Measurements from ENCODE around the gene NKX6-2.
"Not testable (repeated sequence)": the region's sequence is repeated elsewhere in the genome, so short reads cannot be mapped to it uniquely, and the experiment has no call there.

NKX6-2 gene

GRCh38 chr10:132802048-132802447 lies 16.1 kb upstream of the NKX6-2 start:
- Mint-ChIP-seq H3K36me3 (ENCODE audit: insufficient read depth) (no peaks in the 10 kb centered on the region), H3K27ac (ENCODE audit: low read depth) (no peak overlapping the region), H3K4me1 (no peaks in the 10 kb centered on the region), H3K9me3 (no peaks in the 10 kb centered on the region), H3K4me3 (no peak overlapping the region), H3K27me3 (no peaks in the 10 kb centered on the region)
- DNase-seq (ENCODE audit: low spot score in 2 of 2): no peak
- no peak for ATAC-seq (replicated peaks; ENCODE audit: extremely low read depth, poor library complexity, severe bottlenecking)

- H3K27ac Mint-ChIP-seq (ENCODE audit: low read depth): no peak overlapping the region
- H3K4me3 Mint-ChIP-seq: no peak overlapping the region
- DNase-seq (ENCODE audit: low spot score in 2 of 2) (no peak), ATAC-seq (replicated peaks; ENCODE audit: extremely low read depth, poor library complexity, severe bottlenecking) (no peak)
- no peaks in the 10 kb centered on the region for H3K27me3 Mint-ChIP-seq
- H3K36me3 Mint-ChIP-seq (ENCODE audit: insufficient read depth): no peaks in the 10 kb centered on the region
- no peaks in the 10 kb centered on the region for H3K9me3 Mint-ChIP-seq
- H3K4me1 Mint-ChIP-seq: no peaks in the 10 kb centered on the region
Observed at GRCh38 chr10:132799865-132800264, 13.9 kb upstream of the NKX6-2 start.

- H3K27ac Mint-ChIP-seq (ENCODE audit: low read depth): no peak overlapping the region
- no peak overlapping the region for H3K4me3 Mint-ChIP-seq
- ATAC-seq (replicated peaks; ENCODE audit: extremely low read depth, poor library complexity, severe bottlenecking): no peak
- no peak for DNase-seq (ENCODE audit: low spot score in 2 of 2)
- no peaks in the 10 kb centered on the region for H3K27me3 Mint-ChIP-seq
- no peaks in the 10 kb centered on the region for H3K36me3 Mint-ChIP-seq (ENCODE audit: insufficient read depth)
- H3K9me3 Mint-ChIP-seq: no peaks in the 10 kb centered on the region
- no peaks in the 10 kb centered on the region for H3K4me1 Mint-ChIP-seq
Observed at GRCh38 chr10:132798876-132799275, 12.9 kb upstream of the NKX6-2 start.

- no peaks in the 10 kb centered on the region for H3K9me3 Mint-ChIP-seq
- H3K4me3 Mint-ChIP-seq: no peak overlapping the region
- H3K4me1 Mint-ChIP-seq: no peaks in the 10 kb centered on the region
- no peaks in the 10 kb centered on the region for H3K27me3 Mint-ChIP-seq
- H3K36me3 Mint-ChIP-seq (ENCODE audit: insufficient read depth): no peaks in the 10 kb centered on the region
- no peak for DNase-seq (ENCODE audit: low spot score in 2 of 2)
- no peak overlapping the region for H3K27ac Mint-ChIP-seq (ENCODE audit: low read depth)
- no peak for ATAC-seq (replicated peaks; ENCODE audit: extremely low read depth, poor library complexity, severe bottlenecking)
Observed at GRCh38 chr10:132798403-132798802, 12.5 kb upstream of the NKX6-2 start.

GRCh38 chr10:132797986-132798385 lies 12.0 kb upstream of the NKX6-2 start:
- H3K27me3 Mint-ChIP-seq; ATAC-seq (replicated peaks; ENCODE audit: extremely low read depth, poor library complexity, severe bottlenecking); H3K9me3 Mint-ChIP-seq; H3K27ac Mint-ChIP-seq (ENCODE audit: low read depth); H3K4me3 Mint-ChIP-seq; H3K36me3 Mint-ChIP-seq (ENCODE audit: insufficient read depth); H3K4me1 Mint-ChIP-seq; DNase-seq (ENCODE audit: low spot score in 2 of 2): not testable (repeated sequence)

- no peaks in the 10 kb centered on the region for H3K4me1 Mint-ChIP-seq
- H3K36me3 Mint-ChIP-seq (ENCODE audit: insufficient read depth): no peaks in the 10 kb centered on the region
- H3K27ac Mint-ChIP-seq (ENCODE audit: low read depth): no peak overlapping the region
- DNase-seq (ENCODE audit: low spot score in 2 of 2) (no peak), ATAC-seq (replicated peaks; ENCODE audit: extremely low read depth, poor library complexity, severe bottlenecking) (no peak)
- H3K27me3 Mint-ChIP-seq: no peaks in the 10 kb centered on the region
- H3K9me3 Mint-ChIP-seq: no peaks in the 10 kb centered on the region
- H3K4me3 Mint-ChIP-seq: no peak overlapping the region
Observed at GRCh38 chr10:132796846-132797245, 10.9 kb upstream of the NKX6-2 start.

- Mint-ChIP-seq H3K27me3 (no peaks in the 10 kb centered on the region), H3K4me1 (no peaks in the 10 kb centered on the region), H3K27ac (ENCODE audit: low read depth) (no peak overlapping the region), H3K9me3 (no peaks in the 10 kb centered on the region), H3K36me3 (ENCODE audit: insufficient read depth) (no peaks in the 10 kb centered on the region), H3K4me3 (no peak overlapping the region)
- DNase-seq (ENCODE audit: low spot score in 2 of 2) (no peak), ATAC-seq (replicated peaks; ENCODE audit: extremely low read depth, poor library complexity, severe bottlenecking) (no peak)
Observed at GRCh38 chr10:132793871-132794849, 8.2 kb upstream of the NKX6-2 start.

GRCh38 chr10:132793213-132793612 lies 7.3 kb upstream of the NKX6-2 start:
- Mint-ChIP-seq H3K9me3 (no peaks in the 10 kb centered on the region), H3K4me1 (no peaks in the 10 kb centered on the region), H3K27ac (ENCODE audit: low read depth) (no peak overlapping the region), H3K27me3 (no peaks in the 10 kb centered on the region), H3K36me3 (ENCODE audit: insufficient read depth) (no peaks in the 10 kb centered on the region), H3K4me3 (no peak overlapping the region)
- ATAC-seq (replicated peaks; ENCODE audit: extremely low read depth, poor library complexity, severe bottlenecking): no peak
- no peak for DNase-seq (ENCODE audit: low spot score in 2 of 2)

- no peak for ATAC-seq (replicated peaks; ENCODE audit: extremely low read depth, poor library complexity, severe bottlenecking)
- H3K9me3 Mint-ChIP-seq: no peaks in the 10 kb centered on the region
- H3K27ac Mint-ChIP-seq (ENCODE audit: low read depth): no peak overlapping the region
- no peak overlapping the region for H3K4me3 Mint-ChIP-seq
- DNase-seq (ENCODE audit: low spot score in 2 of 2): no peak
- no peaks in the 10 kb centered on the region for H3K4me1 Mint-ChIP-seq
- peaks cover 2% of the 10 kb centered on the region for H3K36me3 Mint-ChIP-seq (ENCODE audit: insufficient read depth)
- H3K27me3 Mint-ChIP-seq: no peaks in the 10 kb centered on the region
Observed at GRCh38 chr10:132792796-132793195, 6.8 kb upstream of the NKX6-2 start.

GRCh38 chr10:132792099-132792498 lies 6.2 kb upstream of the NKX6-2 start:
- H3K27ac Mint-ChIP-seq (ENCODE audit: low read depth); DNase-seq (ENCODE audit: low spot score in 2 of 2); H3K36me3 Mint-ChIP-seq (ENCODE audit: insufficient read depth); H3K4me3 Mint-ChIP-seq; H3K4me1 Mint-ChIP-seq; H3K9me3 Mint-ChIP-seq; ATAC-seq (replicated peaks; ENCODE audit: extremely low read depth, poor library complexity, severe bottlenecking); H3K27me3 Mint-ChIP-seq: not testable (repeated sequence)

- no peaks in the 10 kb centered on the region for H3K9me3 Mint-ChIP-seq
- no peak for ATAC-seq (replicated peaks; ENCODE audit: extremely low read depth, poor library complexity, severe bottlenecking)
- no peak overlapping the region for H3K27ac Mint-ChIP-seq (ENCODE audit: low read depth)
- no peaks in the 10 kb centered on the region for H3K27me3 Mint-ChIP-seq
- H3K4me1 Mint-ChIP-seq: no peaks in the 10 kb centered on the region
- peaks cover 2% of the 10 kb centered on the region for H3K36me3 Mint-ChIP-seq (ENCODE audit: insufficient read depth)
- no peak for DNase-seq (ENCODE audit: low spot score in 2 of 2)
- H3K4me3 Mint-ChIP-seq: no peak overlapping the region
Observed at GRCh38 chr10:132790934-132791829, 5.2 kb upstream of the NKX6-2 start.

- H3K27ac Mint-ChIP-seq (ENCODE audit: low read depth): no peak overlapping the region
- no peak for DNase-seq (ENCODE audit: low spot score in 2 of 2)
- no peaks in the 10 kb centered on the region for H3K4me1 Mint-ChIP-seq
- no peaks in the 10 kb centered on the region for H3K9me3 Mint-ChIP-seq
- H3K36me3 Mint-ChIP-seq (ENCODE audit: insufficient read depth): peaks cover 2% of the 10 kb centered on the region
- no peaks in the 10 kb centered on the region for H3K27me3 Mint-ChIP-seq
- H3K4me3 Mint-ChIP-seq: no peak overlapping the region
- ATAC-seq (replicated peaks; ENCODE audit: extremely low read depth, poor library complexity, severe bottlenecking): no peak
Observed at GRCh38 chr10:132790470-132790869, 4.5 kb upstream of the NKX6-2 start.
